ENCODE results near the gene BLOC1S2.
A peak's percentile ranks its signal among the peaks of the same experiment; 100 is the strongest.

GRCh38 chr10:100267239-100268104 lies 19.0 kb downstream of the BLOC1S2 start, which contains the start of gene CWF19L1:
- TF ChIP-seq CTCF (IDR thresholded peaks at IDR 0.05): peak in 1 of 6 experiments; percentile 28
- peak in 3 of 4 donors; percentile 16 to 69 (median 68) for TF ChIP-seq POLR2A (IDR thresholded peaks at IDR 0.05)

Measured in upper lobe of left lung (tissue), 4 donors.